ENCODE data around the gene DRD2. TPM values are rescaled to one million over a fixed set of nuclear protein-coding genes. Genes with fewer than 3 reads are reported as not detected.

DRD2 gene
- total RNA-seq, 2 donors from 2014 or later: not detected

DNA sequence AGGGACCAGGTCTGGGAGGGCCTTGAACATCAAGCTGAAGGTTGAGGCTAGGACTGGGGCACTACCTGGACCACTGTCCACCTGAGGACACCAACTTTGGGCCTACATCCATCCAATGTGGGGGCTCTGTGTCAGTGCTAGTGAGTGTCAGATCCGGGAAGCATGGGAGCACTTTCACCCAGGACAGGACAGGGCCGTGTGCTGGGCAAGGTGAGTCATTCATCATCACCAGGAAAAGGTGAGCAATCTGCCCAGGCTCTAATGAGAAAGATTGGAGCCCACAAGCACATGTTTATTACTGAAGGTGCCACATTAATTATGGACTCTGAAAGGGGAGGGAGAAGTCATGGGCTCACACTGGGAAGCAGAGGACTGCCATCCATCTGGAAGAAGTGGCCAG, 39.7 kb upstream of the DRD2 start:
- H3K27me3 ChIP-seq: no peaks in the 10 kb centered on the region
- no peak overlapping the region for H3K4me3 ChIP-seq
- no peaks in the 10 kb centered on the region for H3K9me3 ChIP-seq
- TF ChIP-seq, protein P1, sequence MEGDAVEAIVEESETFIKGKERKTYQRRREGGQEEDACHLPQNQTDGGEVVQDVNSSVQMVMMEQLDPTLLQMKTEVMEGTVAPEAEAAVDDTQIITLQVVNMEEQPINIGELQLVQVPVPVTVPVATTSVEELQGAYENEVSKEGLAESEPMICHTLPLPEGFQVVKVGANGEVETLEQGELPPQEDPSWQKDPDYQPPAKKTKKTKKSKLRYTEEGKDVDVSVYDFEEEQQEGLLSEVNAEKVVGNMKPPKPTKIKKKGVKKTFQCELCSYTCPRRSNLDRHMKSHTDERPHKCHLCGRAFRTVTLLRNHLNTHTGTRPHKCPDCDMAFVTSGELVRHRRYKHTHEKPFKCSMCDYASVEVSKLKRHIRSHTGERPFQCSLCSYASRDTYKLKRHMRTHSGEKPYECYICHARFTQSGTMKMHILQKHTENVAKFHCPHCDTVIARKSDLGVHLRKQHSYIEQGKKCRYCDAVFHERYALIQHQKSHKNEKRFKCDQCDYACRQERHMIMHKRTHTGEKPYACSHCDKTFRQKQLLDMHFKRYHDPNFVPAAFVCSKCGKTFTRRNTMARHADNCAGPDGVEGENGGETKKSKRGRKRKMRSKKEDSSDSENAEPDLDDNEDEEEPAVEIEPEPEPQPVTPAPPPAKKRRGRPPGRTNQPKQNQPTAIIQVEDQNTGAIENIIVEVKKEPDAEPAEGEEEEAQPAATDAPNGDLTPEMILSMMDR (IDR thresholded peaks at IDR 0.05): no peak
- no peaks in the 10 kb centered on the region for H3K36me3 ChIP-seq
- DNase-seq (ENCODE audit: low spot score): no peak
- H3K27ac ChIP-seq: no peak overlapping the region
- H3K4me1 ChIP-seq: no peaks in the 10 kb centered on the region

DNA sequence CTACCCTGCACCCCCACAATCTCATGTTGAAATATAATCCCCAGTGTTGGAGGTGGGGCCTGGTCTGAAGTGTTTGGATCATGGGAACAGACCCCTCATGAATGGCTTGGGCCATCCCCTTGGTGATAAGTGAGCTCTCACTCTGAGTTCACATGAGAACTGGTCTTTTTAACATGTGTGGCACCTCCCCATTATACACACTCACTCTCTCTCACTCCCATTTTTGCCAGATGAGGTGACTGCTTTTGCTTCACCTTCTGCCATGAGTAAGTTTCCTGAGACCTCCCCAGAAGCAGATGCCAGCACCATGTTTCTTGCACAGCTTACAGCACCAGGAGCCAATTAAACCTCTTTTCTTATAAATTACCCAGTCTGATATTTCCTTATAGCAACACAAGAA, 32.1 kb upstream of the DRD2 start:
- DNase-seq (ENCODE audit: low spot score): peak; percentile 48
- TF ChIP-seq, protein P1 (IDR thresholded peaks at IDR 0.05): no peak
- Histone ChIP-seq H3K36me3 (no peaks in the 10 kb centered on the region), H3K4me1 (no peaks in the 10 kb centered on the region), H3K4me3 (no peak overlapping the region), H3K9me3 (no peaks in the 10 kb centered on the region), H3K27me3 (no peaks in the 10 kb centered on the region), H3K27ac (no peak overlapping the region)

DNA sequence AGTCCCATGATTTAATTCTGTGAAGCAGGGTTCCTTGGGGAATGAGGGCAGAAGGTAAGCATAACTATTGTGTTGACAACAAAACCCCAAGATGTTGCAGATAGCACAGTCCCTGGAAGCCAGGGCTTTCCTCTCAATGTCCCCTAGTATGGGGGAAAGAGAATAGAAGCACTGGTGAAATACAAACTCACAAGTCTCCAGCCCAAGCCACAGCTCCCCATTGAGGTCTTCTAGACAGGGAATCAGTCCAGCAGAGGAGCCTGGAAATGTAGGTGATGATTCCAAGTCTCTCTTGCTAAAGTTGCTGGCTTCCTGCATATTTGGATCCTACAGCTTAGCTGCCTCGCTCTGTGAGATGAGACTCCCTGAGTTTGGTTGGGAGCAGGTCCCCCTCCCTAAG, 31.7 kb upstream of the DRD2 start:
- H3K4me3 ChIP-seq: no peak overlapping the region
- DNase-seq (ENCODE audit: low spot score): no peak
- no peaks in the 10 kb centered on the region for H3K4me1 ChIP-seq
- no peaks in the 10 kb centered on the region for H3K9me3 ChIP-seq
- TF ChIP-seq, protein P1 (IDR thresholded peaks at IDR 0.05): no peak
- no peaks in the 10 kb centered on the region for H3K36me3 ChIP-seq
- H3K27ac ChIP-seq: no peak overlapping the region
- H3K27me3 ChIP-seq: no peaks in the 10 kb centered on the region

DNA sequence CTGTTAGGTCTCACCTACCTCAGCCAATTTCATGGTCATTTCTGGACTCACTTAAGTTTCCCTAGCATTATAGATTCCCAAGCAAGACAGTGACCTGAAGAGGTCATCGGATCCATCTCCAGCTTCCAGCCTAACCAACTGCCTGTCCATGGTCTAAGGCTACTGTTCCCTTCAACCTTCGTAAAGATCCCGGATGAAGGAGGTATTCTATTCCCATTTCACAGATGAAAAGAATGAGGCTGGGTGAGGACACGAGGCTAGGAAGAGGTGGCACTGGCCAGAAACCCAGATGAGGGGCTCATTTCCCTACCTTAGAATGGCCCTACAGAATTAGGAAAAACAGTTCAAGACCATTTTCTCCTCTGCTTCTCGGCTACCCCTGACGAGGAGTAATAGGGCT, 31.3 kb upstream of the DRD2 start:
- no peak for DNase-seq (ENCODE audit: low spot score)
- Histone ChIP-seq H3K4me3 (no peak overlapping the region), H3K27ac (no peak overlapping the region), H3K9me3 (no peaks in the 10 kb centered on the region), H3K4me1 (no peaks in the 10 kb centered on the region), H3K27me3 (no peaks in the 10 kb centered on the region), H3K36me3 (no peaks in the 10 kb centered on the region)
- TF ChIP-seq, protein P1 (IDR thresholded peaks at IDR 0.05): no peak

DNA sequence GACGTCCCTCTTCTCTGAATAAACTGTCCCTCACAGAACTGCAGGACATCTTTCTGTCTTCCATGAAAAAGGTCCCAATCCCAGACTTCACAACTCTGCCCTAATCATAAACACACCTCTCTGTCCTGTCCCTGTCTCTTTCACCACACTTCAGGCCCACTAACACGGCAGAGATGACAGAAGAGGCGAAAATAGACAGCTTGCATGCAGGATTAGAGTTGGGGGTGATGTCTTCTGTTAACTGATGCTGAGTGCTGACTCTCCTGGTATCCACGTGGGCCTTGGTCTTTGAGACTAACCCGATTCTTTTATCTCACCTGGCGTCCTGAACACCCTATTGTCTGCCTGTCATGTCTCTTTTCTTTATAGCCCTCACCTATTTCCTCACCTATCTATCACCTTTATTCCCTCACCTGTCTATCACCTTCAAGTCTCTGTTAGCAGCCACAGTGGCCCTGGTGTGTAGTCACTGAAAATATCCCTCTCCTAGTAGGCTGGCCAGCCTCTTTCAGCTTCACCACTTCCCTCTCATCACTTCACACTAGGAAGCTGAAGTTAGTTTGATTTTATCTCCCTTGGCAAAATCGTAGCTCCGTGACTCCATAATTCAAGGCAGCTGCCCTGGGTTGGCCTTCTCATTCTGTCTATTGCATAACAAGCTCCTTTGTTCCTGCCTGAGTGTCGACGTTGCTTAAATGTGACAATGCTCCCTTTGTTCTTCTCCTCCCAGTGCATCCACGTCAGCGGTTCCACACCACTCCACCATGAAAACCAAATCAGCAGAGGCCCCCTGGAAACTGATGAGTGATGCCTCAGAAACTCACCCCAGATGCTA, 30.6 kb upstream of the DRD2 start:
- Histone ChIP-seq H3K4me3 (no peak overlapping the region), H3K9me3 (no peaks in the 10 kb centered on the region), H3K4me1 (no peaks in the 10 kb centered on the region), H3K27me3 (no peaks in the 10 kb centered on the region), H3K27ac (no peak overlapping the region), H3K36me3 (no peaks in the 10 kb centered on the region)
- TF ChIP-seq, protein P1 (IDR thresholded peaks at IDR 0.05): no peak
- peak; percentile 55 for DNase-seq (ENCODE audit: low spot score)

DNA sequence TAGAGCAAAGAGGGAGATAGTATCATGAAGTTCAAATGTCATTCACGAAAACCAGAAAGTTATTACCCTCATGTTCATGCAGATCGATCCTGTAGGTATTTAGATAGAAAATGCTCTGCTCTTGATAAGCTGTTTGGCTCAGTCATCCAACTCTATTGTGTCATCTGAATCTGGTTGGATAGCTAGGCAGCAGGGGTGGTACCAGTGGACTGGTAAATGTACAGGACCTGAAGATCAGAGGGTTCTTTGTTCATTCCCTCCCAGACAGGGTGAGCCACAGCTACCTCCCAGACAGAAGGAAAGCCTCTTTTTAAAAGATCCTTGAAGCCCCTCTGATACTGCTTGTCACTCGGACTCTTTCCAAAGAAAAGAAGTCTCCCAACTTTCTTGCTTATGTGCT, 29.8 kb upstream of the DRD2 start:
- H3K27me3 ChIP-seq: no peaks in the 10 kb centered on the region
- H3K27ac ChIP-seq: no peak overlapping the region
- no peak overlapping the region for H3K4me3 ChIP-seq
- no peaks in the 10 kb centered on the region for H3K36me3 ChIP-seq
- H3K9me3 ChIP-seq: no peaks in the 10 kb centered on the region
- TF ChIP-seq, protein P1 (IDR thresholded peaks at IDR 0.05): no peak
- DNase-seq (ENCODE audit: low spot score): peak; percentile 9
- no peaks in the 10 kb centered on the region for H3K4me1 ChIP-seq
